PC-3 (cell line): ENCODE data around the gene UCK2. TPM values are rescaled to one million over a fixed set of nuclear protein-coding genes. Genes with fewer than 3 reads are reported as not detected.

Experiments
- ATAC-seq: fragments of 200-7000 bp; cut with Tn5 transposase; 2 replicates; pipeline ENCODE4 v1.9.1; 2020; ENCODE audit warnings: mild to moderate bottlenecking, moderate library complexity
- BruUV-seq: library from RNA; stranded (reverse); fragments of 400-500 nt; replicated peaks from 2 replicates; lab custom pipeline; 2021; lab: Mats Ljungman, UMichigan
- CTCF ChIA-PET: fragments of 300-600 bp; sonication (Branson Sonifier 250); formaldehyde crosslinking; loops from one replicate; lab custom pipeline; 2022; ENCODE audit warnings: antibody characterized with exemption; lab: Charles Lee
- POLR2A ChIA-PET: fragments of 300-600 bp; sonication (Branson Sonifier 250); formaldehyde crosslinking; loops from one replicate; lab custom pipeline; 2022; ENCODE audit warnings: antibody characterized with exemption; ENCODE audit not compliant: unreplicated experiment; lab: Charles Lee
- DNase-seq: peaks from one replicate; pipeline ENCODE4 v3.0.0-alpha.2; 2015
- H2AFZ ChIP-seq: fragments of 300-600 bp; sonication (generic); 2 replicates; pipeline ENCODE4 v1.6.0; 2016; ENCODE audit warnings: antibody characterized with exemption, low read length
- H3F3A ChIP-seq: fragments of 300-600 bp; sonication (generic); one replicate; pipeline ENCODE4 v1.6.0; 2017; ENCODE audit warnings: antibody characterized with exemption, low read length, control low read depth, mild to moderate bottlenecking; ENCODE audit not compliant: unreplicated experiment
- H3K27ac ChIP-seq: fragments of 300-600 bp; sonication (generic); 2 replicates; pipeline ENCODE4 v1.5.1; 2016; ENCODE audit warnings: mild to moderate bottlenecking, low read length
- H3K27me3 ChIP-seq: fragments of 300-600 bp; sonication (generic); 2 replicates; pipeline ENCODE4 v1.6.1; 2016; ENCODE audit warnings: low read length, mixed read lengths
- H3K36me3 ChIP-seq: fragments of 300-600 bp; sonication (generic); 2 replicates; pipeline ENCODE4 v1.6.1; 2016; ENCODE audit warnings: low read depth, mixed run types, low read length, mixed read lengths
- H3K4me1 ChIP-seq: fragments of 300-600 bp; sonication (generic); 2 replicates; pipeline ENCODE4 v1.5.1; 2016; ENCODE audit warnings: low read length; ENCODE audit not compliant: insufficient read depth
- H3K4me2 ChIP-seq: fragments of 300-600 bp; sonication (generic); 2 replicates; pipeline ENCODE4 v1.6.0; 2016; ENCODE audit warnings: low read length
- H3K4me3 ChIP-seq: fragments of 300-600 bp; sonication (generic); 2 replicates; pipeline ENCODE4 v1.5.1; 2016; ENCODE audit warnings: mild to moderate bottlenecking, low read length, mixed read lengths
- H3K79me2 ChIP-seq: fragments of 300-600 bp; sonication (generic); 2 replicates; pipeline ENCODE4 v1.6.1; 2017; ENCODE audit warnings: low read length, mixed read lengths
- H3K9ac ChIP-seq: fragments of 300-600 bp; sonication (generic); 2 replicates; pipeline ENCODE4 v1.6.0; 2016; ENCODE audit warnings: mild to moderate bottlenecking, low read length
- H3K9me2 ChIP-seq: fragments of 300-600 bp; sonication (generic); replicated peaks from 2 replicates; pipeline ENCODE4 v1.6.1; 2016; ENCODE audit warnings: mixed run types, low read length, mixed read lengths
- H3K9me3 ChIP-seq: fragments of 300-600 bp; sonication (generic); 2 replicates; pipeline ENCODE4 v1.6.1; 2016; ENCODE audit warnings: low read length, mixed read lengths
- H4K20me1 ChIP-seq: fragments of 300-600 bp; sonication (generic); 2 replicates; pipeline ENCODE4 v1.6.1; 2016; ENCODE audit warnings: low read length, mixed read lengths
- CTCF ChIP-seq: fragments of 300-600 bp; sonication (generic); conservative IDR thresholded peaks from 2 replicates; pipeline ENCODE4 v1.5.1; 2017; ENCODE audit warnings: antibody characterized with exemption, low read depth, mild to moderate bottlenecking, low read length
- EZH2 ChIP-seq: fragments of 300-600 bp; sonication (generic); IDR thresholded peaks from one replicate; pipeline ENCODE4 v1.6.1; 2017; ENCODE audit warnings: antibody characterized with exemption, mild to moderate bottlenecking, low read length; ENCODE audit not compliant: unreplicated experiment
- EZH2phosphoT487 ChIP-seq: fragments of 300-600 bp; sonication (generic); IDR thresholded peaks from 2 replicates; pipeline ENCODE4 v1.6.1; 2018; ENCODE audit warnings: mild to moderate bottlenecking, antibody characterized with exemption, low read length, borderline replicate concordance
- intact Hi-C: fragments of 100-400 bp; cut with micrococcal nuclease; formaldehyde crosslinking; loops from 2 replicates; pipeline ENCODE4 v1.9.0; 2023
- total RNA-seq: library from RNA; depleted of rRNA; stranded (reverse); fragments of >200 nt; gene quantifications from 2 replicates; pipeline ENCODE4 v1.2.3, GENCODE V29; 2014

The UCK2 gene
- total RNA-seq, 1 experiment from 2014 or later, result 193 TPM

- no peak overlapping the region for H3K27ac ChIP-seq
- peaks cover 82% of the 10 kb centered on the region for H4K20me1 ChIP-seq
- H3K4me2 ChIP-seq, result no peak overlapping the region
- no peaks in the 10 kb centered on the region for H3F3A ChIP-seq
- no peaks in the 10 kb centered on the region for H3K27me3 ChIP-seq
- H3K4me3 ChIP-seq, result no peak overlapping the region
- ATAC-seq (no peak), DNase-seq (no peak)
- H3K4me1 ChIP-seq, result peaks cover 12% of the 10 kb centered on the region
- CTCF ChIA-PET, result interaction anchor here (0.7 kb wide), 1 partner anchor 27 kb away, joined by 5 read pairs; no protein-coding TSS in a partner anchor
- H3K9me3 ChIP-seq, result no peaks in the 10 kb centered on the region
- POLR2A ChIA-PET, result interaction anchor here (0.6 kb wide), 1 partner anchor 624 kb away, joined by 10 read pairs; no protein-coding TSS in a partner anchor
- intact Hi-C loops, result no loop called here
- no TSS peak for BruUV-seq
- TF ChIP-seq CTCF (no peak), EZH2 (no peak), EZH2phosphoT487 (no peak)
- peaks cover 99% of the 10 kb centered on the region for H3K79me2 ChIP-seq
- H3K36me3 ChIP-seq, result no peaks in the 10 kb centered on the region
- H3K9me2 ChIP-seq, result no peaks in the 10 kb centered on the region
- no peak overlapping the region for H3K9ac ChIP-seq
- no peak overlapping the region for H2AFZ ChIP-seq
Measured at GRCh38 chr1:165856021-165856420, 28.6 kb downstream of the UCK2 start.

GRCh38 chr1:165856606-165857005 lies 29.2 kb downstream of the UCK2 start:
- Histone ChIP-seq H4K20me1 (peaks cover 77% of the 10 kb centered on the region), H3K4me1 (peaks cover 6% of the 10 kb centered on the region), H3K9ac (no peak overlapping the region), H3K4me2 (no peak overlapping the region), H3K36me3 (0 out of 2 replicates have a peak, but pooled peaks cover under 1% of the 10 kb centered on the region), H3F3A (no peaks in the 10 kb centered on the region), H3K79me2 (peaks cover 97% of the 10 kb centered on the region), H3K27me3 (no peaks in the 10 kb centered on the region), H3K27ac (no peak overlapping the region), H3K9me2 (no peaks in the 10 kb centered on the region), H3K9me3 (no peaks in the 10 kb centered on the region), H2AFZ (no peak overlapping the region), H3K4me3 (no peak overlapping the region)
- no TSS peak for BruUV-seq
- DNase-seq (no peak), ATAC-seq (peak; percentile 49; the same call in 1 of the 2 replicates)
- TF ChIP-seq CTCF (no peak), EZH2phosphoT487 (no peak), EZH2 (no peak)
- intact Hi-C loops, result no loop called here
- CTCF ChIA-PET, result no interaction called here
- POLR2A ChIA-PET, result interaction anchor here (0.6 kb wide), 1 partner anchor 623 kb away, joined by 10 read pairs; no protein-coding TSS in a partner anchor

GRCh38 chr1:165857046-165857801 lies 29.8 kb downstream of the UCK2 start:
- Histone ChIP-seq H3K27ac (no peak overlapping the region), H3K27me3 (no peaks in the 10 kb centered on the region), H3K79me2 (peaks cover 97% of the 10 kb centered on the region), H3K4me1 (0 out of 2 replicates have a peak, but pooled peaks cover 5% of the 10 kb centered on the region), H2AFZ (no peak overlapping the region), H4K20me1 (peaks cover 78% of the 10 kb centered on the region), H3K4me2 (no peak overlapping the region), H3K9me2 (no peaks in the 10 kb centered on the region), H3K36me3 (0 out of 2 replicates have a peak, but pooled peaks cover 4% of the 10 kb centered on the region), H3K4me3 (no peak overlapping the region), H3K9ac (no peak overlapping the region), H3K9me3 (no peaks in the 10 kb centered on the region), H3F3A (no peaks in the 10 kb centered on the region)
- ATAC-seq, result no peak
- TF ChIP-seq EZH2, result no peak
- no peak for TF ChIP-seq CTCF
- TF ChIP-seq EZH2phosphoT487, result no peak
- no peak for DNase-seq
- intact Hi-C loops, result no loop called here
- ChIA-PET CTCF (no interaction called here), POLR2A (no interaction called here)
- BruUV-seq, result no TSS peak
